CD4-positive, alpha-beta T cell treated with Interleukin-15 for 4 hours (primary cell): ENCODE data around the gene SLC45A2.
A peak's percentile ranks its signal among the peaks of the same experiment; 100 is the strongest.

Experiments
- DNase-seq: peaks from one replicate; pipeline ENCODE4 v3.0.0-alpha.2; 2020; ENCODE audit warnings: low spot score

Gene SLC45A2

GRCh38 chr5:34007621-34008600, 23.4 kb upstream of the SLC45A2 start, which contains the start of gene AMACR:
Gene AMACR (minus strand): TSS chr5:34008050. CDS start chr5:34008019, 31 bp downstream.
- DNase-seq, result peak; percentile 89

GRCh38 chr5:34007201-34007620, 22.7 kb upstream of the SLC45A2 start:
- DNase-seq, result no peak

GRCh38 chr5:34005681-34006080, 21.2 kb upstream of the SLC45A2 start:
- DNase-seq, result no peak

GRCh38 chr5:34005211-34005610, 20.7 kb upstream of the SLC45A2 start:
- no peak for DNase-seq

- DNase-seq, result no peak
Observed at GRCh38 chr5:34003941-34004340, 19.4 kb upstream of the SLC45A2 start.

GRCh38 chr5:34002629-34003328, 18.3 kb upstream of the SLC45A2 start:
- no peak for DNase-seq

GRCh38 chr5:34001241-34001841, 16.8 kb upstream of the SLC45A2 start:
- DNase-seq, result no peak

- no peak for DNase-seq
Observed at GRCh38 chr5:33999978-34000377, 15.5 kb upstream of the SLC45A2 start.

GRCh38 chr5:33997331-33997983, 13.0 kb upstream of the SLC45A2 start:
- DNase-seq, result peak; percentile 31

GRCh38 chr5:33995865-33996264, 11.4 kb upstream of the SLC45A2 start:
- no peak for DNase-seq

GRCh38 chr5:33994845-33995244, 10.4 kb upstream of the SLC45A2 start:
- DNase-seq, result no peak

GRCh38 chr5:33992864-33993263, 8.4 kb upstream of the SLC45A2 start:
- no peak for DNase-seq

GRCh38 chr5:33985447-33985846, 954 bp upstream of the SLC45A2 start:
- DNase-seq, result no peak

- DNase-seq, result no peak
Observed at GRCh38 chr5:33984178-33984577, 315 bp downstream of the SLC45A2 start.

- no peak for DNase-seq
Observed at GRCh38 chr5:33981408-33982162, 2.9 kb downstream of the SLC45A2 start.

GRCh38 chr5:33980030-33980429, 4.5 kb downstream of the SLC45A2 start:
- DNase-seq, result no peak

- DNase-seq, result no peak
Observed at GRCh38 chr5:33978306-33978705, 6.2 kb downstream of the SLC45A2 start.

GRCh38 chr5:33976307-33976706, 8.2 kb downstream of the SLC45A2 start:
- no peak for DNase-seq

GRCh38 chr5:33975852-33976251, 8.6 kb downstream of the SLC45A2 start:
- no peak for DNase-seq

GRCh38 chr5:33973271-33973670, 11.2 kb downstream of the SLC45A2 start:
- no peak for DNase-seq
